GM18499 (cell line): Measurements from ENCODE around the gene ACBD6.
"Not testable (repeated sequence)": the region's sequence is repeated elsewhere in the genome, so short reads cannot be mapped to it uniquely, and the experiment has no call there.

Experiments used
- ATAC-seq: cut with Tn5 transposase; IDR thresholded peaks from one replicate; pipeline ENCODE4 v1.9.1; 2021; ENCODE audit warnings: moderate number of reproducible peaks; ENCODE audit not compliant: insufficient read depth, unreplicated experiment

The ACBD6 gene, protein sequence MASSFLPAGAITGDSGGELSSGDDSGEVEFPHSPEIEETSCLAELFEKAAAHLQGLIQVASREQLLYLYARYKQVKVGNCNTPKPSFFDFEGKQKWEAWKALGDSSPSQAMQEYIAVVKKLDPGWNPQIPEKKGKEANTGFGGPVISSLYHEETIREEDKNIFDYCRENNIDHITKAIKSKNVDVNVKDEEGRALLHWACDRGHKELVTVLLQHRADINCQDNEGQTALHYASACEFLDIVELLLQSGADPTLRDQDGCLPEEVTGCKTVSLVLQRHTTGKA

DNA sequence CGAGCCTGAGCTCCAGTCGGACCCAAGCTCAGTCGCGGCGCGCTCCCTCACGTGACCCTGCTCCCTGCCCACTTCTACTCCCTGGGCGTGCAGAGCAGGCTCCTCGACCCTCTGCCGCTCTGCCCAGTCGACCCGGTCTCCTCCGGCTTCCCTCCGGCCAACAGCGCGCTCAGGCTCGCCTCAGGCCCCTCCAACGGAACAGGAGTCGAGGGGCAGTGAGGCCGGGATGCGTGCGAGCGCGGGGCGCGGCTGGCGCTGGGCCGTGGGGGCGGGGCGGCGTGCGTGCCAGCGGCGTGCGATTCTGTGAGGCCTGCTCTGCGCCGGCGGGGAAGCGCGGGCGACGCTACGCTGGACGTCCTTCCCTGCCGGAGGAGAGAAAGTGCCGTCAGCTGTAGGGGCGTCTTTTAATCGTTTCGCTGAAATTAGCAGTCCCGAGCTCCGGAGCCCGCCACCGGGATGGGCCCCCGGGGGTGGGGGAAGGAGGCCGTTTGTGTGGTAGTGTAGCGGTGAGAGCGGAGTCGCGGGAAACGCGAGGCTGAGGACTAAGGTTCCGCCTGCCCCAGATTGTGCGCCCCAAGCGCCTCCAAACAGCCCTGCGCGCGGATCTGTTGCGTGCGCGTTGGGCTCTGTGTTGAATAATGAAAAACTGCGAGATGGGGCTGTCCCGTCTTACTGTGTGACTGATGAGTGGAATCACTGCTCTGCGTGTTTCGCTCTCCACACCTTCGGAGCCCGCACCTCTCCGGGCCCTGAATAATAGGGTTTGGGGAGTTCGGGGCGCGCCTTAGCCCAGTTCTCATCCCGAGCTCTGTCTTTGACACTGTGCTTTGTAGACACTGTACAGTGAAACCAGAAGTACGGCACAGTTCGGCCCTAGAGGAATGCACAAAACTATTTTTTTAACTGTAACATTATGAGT lies at the start of gene ACBD6:
ACBD6 (minus strand) TSS at position 217 of the 919 bp plus-strand sequence. CDS start 311 bp downstream, outside the sequence.
- peak; percentile 62 for ATAC-seq

DNA sequence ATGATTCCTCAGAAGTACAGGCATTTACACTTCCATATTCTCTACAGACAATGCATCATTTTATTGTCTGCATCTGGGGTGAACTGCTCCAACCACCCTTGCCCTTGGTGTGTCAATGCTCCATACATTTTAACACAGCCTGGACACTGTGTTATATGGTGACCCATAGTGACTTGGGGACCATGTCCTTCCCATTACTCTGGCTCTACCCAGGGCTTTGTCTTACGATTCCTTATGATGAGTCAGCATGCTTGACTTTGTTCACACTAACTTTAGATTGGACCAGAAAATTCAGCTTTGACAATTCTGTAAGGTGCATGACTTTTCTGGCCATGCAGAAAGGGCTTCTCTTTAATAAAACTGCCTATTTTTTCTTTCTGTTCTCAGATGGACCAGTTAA lies 49.6 kb upstream of the ACBD6 start:
- ATAC-seq: no peak

DNA sequence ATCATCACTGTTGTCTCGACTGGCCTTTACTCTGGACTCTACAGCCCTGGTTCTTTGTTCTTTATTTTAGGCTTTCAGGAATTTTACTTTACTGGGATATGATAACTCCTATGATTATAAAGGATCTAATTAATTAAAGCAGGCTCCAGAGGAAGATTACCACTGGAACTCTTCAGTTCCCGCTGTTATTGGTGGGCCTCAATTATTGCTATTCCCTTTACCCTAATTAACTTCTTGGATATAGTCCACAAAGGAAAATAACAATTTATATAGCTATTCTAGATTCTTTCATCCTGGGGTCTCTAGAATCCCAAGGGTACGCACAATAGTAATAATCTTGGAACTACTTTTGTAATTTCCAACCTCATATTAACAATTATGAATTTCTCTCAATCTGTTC lies 47.9 kb upstream of the ACBD6 start:
- no peak for ATAC-seq

DNA sequence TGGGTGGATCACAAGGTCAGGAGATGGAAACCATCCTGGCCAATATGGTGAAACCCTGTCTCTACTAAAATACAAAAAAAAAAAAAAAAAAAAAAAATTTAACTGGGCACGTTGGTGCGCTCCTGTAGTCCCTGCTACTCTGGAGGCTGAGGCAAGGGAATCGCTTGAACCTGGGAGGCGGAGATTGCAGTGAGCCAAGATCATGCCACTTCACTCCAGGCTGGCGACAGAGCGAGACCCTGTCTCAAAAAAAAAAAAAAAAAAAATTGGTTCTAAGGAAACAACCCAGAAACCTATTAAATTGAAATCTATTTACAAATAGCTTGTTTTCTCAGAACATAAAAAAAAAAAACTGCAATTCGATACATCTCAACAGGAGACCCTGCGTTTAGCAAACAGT lies 47.4 kb upstream of the ACBD6 start:
- not testable (repeated sequence) for ATAC-seq

DNA sequence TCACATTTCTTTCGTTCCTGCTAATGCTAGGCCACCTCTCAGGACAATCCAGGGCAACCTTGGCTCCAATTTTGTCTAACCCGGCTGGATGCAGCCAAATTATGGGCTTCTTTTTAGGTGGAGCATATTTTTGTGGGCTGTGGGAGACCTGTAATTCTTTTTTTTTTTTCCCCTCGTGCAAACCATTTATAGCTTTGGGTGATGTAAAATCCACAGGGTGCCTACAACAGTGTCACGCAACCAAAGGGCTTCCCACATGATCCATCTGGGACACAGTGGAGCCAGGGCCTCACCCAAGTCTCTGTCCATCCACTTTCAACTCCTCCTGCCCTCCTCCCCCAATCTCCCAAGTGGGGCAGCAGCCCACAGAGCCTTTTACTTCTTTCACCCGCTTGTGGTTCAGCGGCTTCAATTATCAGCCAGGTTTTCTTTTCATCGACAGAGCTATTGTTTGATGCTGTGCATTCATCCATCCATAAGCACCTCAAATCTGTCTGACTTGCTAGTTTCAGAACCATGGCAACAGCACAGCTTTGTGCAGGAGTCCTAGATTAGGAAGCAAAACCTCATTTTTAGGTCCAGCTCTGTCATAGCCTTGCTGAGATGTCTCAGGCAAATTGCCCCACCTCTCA lies 46.4 kb upstream of the ACBD6 start:
- ATAC-seq: no peak

DNA sequence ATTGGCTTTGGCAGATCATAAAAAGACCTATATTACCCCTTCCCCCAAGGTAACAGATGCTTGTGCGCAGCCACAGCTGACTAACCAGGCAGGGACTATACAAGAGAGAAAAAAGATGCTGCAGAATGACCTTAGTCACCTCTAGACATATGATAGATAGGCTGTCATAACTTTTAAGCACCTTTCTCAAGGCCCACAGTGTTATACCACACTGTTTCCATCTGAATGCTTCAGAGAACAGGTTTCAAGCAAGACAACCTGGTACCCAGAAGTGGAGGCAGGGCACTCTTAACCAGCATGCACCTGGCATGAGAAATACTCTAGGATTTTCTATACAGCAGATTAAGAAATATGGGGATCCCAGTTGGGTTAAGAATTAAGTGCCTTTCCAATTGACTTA lies 43.6 kb upstream of the ACBD6 start:
- ATAC-seq: no peak

DNA sequence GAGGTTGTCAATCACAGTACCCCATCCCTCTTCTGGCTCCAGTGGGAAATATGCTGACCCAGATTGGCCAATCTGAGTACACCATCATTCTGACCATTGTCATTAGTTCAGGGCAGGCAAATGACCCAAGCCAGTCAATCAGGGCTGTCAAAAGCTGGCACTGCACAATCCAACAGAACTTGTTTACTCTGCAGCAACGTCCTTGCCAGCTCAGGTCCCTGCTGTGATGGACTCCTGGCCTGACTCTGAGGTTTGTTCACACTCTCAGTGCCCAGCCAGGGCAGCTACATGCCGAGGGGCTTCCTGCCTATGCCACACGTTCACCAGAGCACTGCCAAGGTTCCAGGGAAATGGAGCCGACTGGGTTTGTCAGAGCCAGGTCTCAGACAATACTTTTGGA lies 41.7 kb upstream of the ACBD6 start:
- ATAC-seq: no peak

DNA sequence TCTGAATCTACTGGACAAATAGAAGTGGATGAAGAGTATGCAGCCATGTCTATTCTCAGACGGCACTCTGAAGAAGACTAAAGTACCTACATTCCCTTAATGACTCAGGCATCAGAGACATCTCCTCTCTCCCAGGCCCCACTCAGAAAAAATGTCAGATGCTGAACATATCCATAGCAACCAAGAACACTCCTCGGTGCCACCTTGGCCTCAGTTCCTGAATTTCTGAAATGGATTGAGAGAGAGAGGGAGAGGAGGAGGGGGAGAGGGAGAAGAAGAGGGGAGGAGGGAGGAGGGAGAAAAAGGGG lies 40.4 kb upstream of the ACBD6 start:
- ATAC-seq: no peak

DNA sequence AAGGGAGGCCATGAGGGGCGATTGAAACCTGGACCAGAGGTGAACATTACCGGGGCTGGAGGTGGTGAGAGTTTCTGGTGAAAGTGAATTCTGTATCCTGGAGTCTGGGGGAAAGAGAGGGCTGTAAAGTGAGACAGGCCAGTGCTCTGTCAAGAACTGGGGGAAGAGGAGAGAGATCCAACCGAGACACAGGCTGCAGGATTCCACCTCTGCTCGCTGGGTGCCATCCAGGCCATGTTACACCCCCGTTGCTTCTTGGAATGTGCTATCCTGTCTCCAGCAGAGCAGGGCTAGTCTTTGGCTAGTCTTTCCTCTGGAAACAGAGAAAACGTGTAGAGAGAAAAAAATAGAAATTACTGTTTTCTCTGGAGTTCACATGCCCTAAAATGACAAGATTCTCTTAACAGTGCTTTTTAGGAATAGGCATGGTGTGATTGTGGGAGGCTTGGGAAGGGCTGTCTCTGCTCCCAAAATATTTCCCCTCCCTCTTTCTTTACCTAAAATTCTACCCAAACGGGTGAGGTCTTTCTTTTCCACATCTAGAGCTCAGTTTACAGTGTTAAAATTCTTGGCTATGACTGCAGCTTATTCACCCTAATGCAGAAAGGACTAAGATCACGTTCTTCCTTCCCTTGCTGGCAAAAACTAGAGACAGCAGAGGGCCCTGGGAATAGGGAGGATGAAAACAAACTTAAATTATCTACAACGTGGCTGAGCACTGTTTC lies 39.9 kb upstream of the ACBD6 start:
- ATAC-seq: no peak

DNA sequence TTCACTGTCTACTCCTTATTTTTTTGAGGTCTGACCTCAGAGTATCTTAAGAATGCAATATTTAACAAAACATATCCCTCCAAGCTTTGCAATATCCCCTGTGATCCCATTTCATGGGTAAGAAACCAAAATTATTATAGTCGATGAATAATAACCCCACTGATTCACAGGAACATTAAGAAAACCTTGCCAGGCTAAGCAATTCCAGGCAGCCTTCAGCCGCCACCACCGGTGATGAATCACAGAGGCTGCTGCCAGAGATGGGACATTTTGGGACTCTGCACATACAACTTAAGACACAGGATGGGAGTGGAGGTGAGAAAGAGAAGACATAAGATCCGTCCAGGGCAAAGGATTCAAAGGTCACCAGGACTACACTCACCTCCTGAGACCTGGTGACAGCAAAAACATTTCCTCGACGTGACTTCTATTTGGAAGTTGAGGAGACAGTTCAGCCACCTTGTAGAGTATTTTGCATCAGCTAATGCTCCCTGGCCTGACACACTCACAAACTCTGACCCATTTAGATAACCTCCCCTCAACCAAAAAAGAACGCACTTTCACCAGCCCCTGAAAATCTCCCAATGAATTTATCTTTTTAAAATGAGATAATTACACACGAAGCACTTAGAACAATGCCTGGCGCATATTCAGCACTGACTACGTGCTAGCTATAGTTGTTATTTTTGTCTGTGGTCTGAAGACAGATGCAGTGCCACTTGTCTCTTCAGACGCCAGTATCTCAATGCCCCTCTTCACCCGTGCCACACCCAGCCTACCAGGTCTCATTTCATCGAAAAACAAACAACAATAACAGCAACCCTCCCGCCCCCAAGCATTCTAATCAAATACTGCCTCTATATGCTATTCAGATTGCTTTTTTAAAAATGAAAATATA lies 38.6 kb upstream of the ACBD6 start:
- ATAC-seq: no peak

DNA sequence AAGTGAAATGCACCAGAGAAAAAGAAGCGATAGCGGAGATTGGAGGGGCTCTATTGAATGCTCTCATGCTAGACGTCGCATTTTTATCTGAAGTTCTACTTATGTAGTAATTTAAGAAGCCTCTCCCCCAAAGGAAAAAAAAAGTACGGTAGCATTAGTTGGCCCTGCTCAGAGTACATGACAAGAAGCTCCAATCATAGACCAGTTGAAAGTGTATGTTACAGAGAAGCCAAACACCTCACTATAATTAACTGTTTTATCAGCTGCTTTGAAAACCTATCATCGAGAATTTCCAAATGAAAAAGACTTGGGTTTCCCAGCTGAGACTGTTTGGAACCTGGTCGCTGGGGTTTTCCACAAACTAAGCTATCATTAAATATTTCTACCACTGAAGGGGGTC lies 36.8 kb upstream of the ACBD6 start:
- no peak for ATAC-seq

DNA sequence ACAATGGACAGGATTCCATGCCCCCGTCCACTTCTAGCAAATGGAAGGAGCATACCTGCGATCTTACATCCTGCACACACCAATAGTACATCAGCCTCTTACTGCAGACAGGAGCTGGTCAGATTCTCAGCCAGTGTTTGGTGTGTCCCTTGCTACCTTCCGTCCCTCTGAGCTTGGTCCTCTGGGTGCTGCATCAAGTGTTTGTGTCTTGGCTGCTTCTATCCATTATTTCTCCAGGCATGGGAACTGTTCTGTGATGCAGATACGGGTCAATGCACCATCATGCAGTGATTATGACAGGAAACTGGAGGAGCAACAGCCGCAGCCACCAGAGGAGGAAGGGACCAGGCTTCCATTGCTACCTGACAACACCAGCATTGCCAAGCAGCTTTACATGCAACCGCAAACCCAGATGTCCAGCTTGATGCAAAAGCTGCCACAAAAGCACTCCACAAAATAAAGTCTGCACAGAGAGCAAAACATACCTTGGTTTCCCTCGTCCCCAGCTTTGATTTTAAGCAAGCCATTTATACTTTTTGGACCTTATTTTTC lies 34.5 kb upstream of the ACBD6 start:
- ATAC-seq: no peak

DNA sequence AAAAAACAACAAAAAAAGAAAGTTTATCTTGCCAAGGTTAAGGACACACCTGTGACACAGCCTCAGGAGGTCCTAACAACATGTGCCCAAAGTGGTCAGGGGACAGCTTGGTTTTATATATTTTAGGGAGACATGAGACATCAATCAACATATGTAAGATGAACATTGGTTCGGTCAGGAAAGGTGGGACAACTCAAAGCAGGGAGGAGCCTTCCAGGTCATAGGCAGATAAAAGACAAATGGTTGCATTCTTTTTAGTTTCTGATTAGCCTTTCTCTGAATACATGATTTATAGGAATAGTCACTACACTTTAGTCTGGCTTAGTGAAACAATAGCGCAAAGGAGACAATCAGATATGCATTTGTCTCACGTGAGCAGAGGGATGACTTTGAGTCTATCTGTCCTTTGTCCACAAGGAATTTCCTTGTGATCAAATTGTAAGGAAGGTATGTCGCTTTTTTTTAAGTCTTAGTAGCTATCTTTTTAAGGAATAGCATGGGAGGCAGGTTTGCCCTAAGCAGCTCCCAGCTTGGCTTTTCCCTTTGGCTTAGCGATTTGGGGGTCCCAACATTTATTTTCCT lies 33.1 kb upstream of the ACBD6 start:
- ATAC-seq: no peak

DNA sequence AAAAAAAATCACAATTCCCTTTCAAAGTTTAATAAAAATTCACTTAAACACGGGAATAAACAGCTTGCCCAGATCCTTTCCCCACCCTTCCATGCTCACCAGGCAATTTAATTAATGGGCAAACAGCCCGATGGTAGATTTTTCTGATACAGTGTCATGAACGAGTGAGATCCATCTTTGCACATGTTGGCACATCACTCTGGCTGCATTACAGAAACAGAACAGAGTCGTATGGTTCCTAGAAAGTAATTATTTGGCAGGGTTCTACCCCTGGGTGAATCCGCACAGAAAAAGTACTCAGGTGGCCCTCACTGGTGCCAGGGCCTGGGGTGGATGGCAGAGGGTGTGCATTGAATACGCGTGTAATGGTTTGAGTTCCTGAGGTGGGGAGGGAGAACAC lies 31.8 kb upstream of the ACBD6 start:
- no peak for ATAC-seq

DNA sequence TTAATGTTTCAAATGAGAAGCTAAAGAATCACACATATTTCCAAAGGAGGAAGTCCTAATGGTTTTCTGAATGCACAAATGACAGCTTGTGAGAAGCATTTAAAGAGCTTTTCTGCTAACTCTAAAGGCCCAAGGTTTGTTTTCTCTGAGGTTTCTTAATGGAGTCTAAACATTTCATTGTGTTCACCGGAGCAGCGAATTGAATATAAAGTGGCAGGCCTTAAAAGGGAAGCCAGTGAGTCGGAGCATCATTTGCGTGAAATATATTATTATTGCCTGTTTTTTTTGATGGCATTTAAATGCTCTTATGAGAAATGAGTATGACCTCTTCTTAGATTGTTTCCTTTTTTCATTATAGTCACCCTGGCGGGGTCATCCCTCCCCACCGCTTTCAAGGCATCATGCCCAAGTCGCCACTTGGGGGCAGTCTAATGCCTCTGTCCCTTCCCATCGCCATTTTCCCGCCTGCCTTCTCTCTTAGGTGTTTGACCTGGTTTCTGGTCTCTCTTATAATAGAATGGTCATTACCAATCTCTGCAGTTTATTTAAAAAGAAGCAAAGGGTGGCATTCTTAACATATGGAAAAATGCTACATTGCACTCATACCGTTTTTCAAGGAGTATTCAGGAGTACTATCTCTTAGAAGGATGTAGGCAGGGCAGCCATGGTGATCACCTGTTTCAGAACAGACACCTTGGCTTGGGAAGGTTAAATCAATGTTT lies 31.1 kb upstream of the ACBD6 start:
- ATAC-seq: no peak

DNA sequence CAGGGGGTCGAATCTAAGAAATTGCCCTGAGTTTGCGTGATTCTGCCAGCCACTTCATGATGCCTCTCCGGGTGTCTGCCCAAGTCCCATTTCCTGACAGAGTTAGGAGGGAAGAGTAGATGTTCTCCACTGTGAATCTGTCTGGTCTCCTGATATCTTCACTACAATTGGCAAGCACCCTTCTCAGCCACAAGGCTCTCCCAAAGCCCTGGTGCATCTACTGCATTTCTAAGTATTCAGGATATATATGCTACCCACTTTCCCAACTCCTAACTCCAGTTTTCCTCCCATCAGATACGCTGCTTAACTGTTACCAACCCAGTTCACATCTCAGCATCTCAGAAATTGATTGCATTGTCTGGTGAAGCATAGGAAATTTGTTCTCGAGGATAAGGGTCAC lies 30.5 kb upstream of the ACBD6 start:
- no peak for ATAC-seq

DNA sequence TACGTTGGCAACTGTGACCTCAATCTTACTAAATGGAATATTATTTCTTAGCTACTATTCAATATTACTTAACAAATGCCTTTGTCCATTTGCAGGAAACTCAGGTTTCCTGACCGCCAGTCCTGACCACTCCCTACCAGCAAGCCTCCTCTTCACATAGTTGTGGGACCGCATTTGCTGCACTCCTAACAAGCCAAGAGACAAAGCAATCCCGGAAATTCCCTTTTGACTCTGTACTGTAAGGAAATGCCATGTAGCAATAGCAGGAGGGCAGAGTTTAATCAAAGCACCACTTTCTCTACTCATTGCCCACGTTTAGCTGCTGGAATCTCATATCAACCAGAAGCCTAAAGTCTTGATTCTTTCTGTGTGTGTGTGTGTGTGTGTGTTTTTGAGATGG lies 28.1 kb upstream of the ACBD6 start:
- no peak for ATAC-seq

DNA sequence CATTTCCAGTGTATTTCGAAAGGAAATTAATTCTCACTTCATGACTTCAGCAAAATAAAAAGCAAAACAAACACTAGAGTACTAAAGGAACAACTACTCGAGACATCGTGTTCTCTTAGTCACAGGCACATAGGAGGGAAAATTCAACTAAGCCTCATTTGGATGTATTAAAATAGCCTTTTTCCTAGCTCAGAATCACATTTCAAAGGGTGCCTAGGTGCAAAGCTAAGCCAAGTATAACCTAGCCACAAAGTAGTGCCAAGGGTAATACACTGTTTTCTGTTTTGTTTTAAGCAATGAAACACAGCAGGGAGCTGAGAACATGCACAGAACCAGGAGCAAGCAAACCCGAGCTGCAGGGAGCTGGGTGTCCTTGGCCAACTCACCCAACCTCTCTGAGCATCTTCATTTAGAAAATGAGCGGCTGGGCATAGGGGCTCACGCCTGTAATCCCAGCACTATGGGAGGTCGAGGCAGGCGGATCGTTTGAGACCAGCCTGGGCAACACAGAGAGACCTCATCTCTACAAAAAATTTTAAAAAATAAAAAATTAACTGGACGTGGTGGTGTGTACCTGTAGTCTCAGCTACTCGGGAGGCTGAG lies 26.6 kb upstream of the ACBD6 start:
- ATAC-seq: no peak
